GF-D8 (cell line): ENCODE data around the gene KPNB1.
"Not testable (repeated sequence)": the region's sequence is repeated elsewhere in the genome, so short reads cannot be mapped to it uniquely, and the experiment has no call there.

Experiments used
- DNase-seq: peaks from one replicate; lab custom pipeline; 2025; lab: John Stamatoyannopoulos, UW

The KPNB1 gene

DNA sequence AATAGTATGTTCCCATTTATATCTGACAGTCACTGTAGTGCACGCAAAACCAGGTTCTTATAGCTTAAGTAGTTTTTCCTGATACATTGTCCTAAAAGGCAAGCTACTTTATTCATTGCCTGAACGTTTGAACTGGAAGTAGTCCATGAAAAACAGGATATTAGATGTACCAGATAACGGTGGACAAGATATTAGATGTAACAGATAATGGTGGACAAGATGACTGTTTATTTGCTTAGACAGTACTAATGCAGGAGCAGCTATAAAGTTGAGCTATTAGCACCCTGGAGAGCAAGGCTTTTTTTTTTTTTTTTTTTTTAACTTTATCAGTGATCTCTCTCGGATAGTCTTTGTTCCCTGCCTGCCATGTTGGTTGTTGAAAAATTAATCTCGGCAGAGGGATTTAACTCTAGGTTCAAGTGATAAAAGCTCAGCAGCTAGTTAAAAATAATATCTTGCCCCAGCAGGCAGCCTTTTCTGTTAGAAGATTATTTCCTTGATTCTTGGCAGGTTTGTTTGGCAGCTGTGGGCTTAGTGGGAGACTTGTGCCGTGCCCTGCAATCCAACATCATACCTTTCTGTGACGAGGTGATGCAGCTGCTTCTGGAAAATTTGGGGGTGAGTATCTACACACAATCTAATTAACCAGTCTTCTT lies 26.9 kb downstream of the KPNB1 start:
- no peak for DNase-seq

DNA sequence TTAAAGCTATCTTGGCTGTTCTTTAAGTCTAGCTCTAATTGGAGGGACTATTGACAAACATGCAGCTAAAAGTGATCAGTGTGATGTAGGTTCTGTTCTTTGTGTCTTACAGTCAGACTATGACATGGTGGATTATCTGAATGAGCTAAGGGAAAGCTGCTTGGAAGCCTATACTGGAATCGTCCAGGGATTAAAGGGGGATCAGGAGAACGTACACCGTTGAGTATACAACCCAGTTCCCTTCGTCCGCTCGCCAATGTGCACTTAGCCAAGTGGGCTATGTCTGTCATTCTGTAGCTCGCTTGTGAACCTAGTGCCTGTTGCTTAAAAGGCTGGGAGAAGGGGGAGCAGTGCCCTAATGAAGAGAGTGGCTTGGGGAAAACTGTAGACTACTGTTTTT lies 28.5 kb downstream of the KPNB1 start:
- DNase-seq, result no peak

DNA sequence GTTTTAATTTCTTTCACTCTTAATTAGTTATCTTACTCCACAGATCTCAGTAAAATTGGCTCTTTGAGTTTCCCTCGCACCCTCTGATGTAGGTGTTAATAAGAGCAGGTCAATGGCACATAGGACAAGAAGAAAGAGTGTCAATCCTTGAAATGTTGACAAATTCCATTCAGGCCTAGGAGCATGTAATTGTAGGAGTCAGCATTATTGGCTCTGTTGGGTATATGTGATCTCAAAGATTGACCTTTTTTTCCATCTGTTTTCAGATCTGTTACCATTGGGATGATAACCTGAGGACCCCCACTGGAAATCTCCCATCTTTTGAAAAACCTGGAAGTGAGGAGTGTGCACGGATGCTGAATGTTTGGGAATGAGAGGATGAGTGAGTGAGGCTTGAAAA lies 32.4 kb downstream of the KPNB1 start:
- no peak for DNase-seq

DNA sequence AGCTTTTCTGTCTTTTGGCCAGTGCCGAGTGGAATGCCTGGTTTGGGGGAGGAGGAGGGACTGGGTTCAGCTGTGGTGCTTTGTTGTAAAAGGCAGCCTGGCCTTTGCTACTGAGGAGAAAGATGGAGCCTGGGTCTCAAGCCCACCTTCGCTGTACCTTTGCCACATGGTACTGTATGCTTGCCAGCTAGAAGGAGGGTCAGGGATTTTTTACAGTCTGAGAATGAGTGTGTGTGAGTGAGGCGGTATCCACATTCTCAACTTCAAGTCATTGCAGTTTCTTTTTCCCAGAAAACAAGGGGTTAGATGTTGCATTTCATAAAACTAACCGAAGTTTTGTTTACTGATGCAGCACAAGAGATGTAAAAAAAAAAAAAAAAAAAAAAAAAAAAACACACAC lies 33.0 kb downstream of the KPNB1 start:
- not testable (repeated sequence) for DNase-seq

DNA sequence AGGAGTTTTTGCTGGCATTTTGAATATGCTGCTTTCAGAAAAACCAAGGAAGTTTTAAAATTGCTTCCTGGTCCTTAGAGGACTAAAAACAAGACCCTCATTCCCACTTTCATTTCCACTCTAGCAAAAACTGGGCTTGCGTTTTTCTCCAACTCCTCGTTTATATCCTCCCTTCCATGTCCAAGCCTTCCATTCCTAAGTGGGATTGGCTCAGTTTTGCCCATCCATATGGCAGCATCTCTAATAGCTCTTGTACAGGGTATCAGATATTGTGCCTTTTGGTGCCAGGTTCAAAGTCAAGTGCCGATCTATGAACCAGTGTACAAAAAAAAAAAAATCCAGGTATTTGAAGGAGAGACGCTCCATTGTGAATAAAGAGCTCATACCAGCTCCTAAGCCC lies 34.3 kb downstream of the KPNB1 start:
- no peak for DNase-seq

DNA sequence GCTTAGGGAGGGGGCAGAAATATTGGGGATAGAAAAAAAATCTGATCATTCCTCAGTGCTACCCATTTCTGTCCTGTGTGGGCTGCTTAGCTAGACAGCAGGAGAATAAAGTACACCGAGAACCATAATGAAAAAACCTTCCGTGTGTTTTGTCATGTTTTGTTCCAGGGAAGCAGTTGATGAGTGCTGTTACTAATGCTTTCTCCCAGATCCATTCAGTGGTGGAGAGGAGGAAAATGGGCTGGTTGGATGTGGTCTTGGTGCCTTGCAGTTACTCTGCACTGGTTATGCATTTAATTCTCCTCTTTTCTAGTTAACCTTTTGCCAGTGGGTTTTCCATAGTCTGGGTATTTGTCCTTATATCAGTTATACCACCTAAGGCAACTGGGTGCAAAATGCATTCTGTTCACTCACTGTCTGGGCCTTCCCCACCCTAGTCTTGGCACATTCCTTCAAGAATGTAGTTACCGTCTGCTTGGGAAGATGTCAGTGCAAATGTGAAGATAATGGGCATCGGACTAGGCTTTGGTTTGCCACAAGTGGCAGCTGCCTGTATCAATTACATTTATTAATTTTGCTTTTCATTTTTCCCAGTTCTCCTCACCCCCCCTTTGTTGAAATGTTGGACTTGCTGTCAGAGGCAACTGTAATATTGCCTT lies 34.9 kb downstream of the KPNB1 start:
- no peak for DNase-seq

DNA sequence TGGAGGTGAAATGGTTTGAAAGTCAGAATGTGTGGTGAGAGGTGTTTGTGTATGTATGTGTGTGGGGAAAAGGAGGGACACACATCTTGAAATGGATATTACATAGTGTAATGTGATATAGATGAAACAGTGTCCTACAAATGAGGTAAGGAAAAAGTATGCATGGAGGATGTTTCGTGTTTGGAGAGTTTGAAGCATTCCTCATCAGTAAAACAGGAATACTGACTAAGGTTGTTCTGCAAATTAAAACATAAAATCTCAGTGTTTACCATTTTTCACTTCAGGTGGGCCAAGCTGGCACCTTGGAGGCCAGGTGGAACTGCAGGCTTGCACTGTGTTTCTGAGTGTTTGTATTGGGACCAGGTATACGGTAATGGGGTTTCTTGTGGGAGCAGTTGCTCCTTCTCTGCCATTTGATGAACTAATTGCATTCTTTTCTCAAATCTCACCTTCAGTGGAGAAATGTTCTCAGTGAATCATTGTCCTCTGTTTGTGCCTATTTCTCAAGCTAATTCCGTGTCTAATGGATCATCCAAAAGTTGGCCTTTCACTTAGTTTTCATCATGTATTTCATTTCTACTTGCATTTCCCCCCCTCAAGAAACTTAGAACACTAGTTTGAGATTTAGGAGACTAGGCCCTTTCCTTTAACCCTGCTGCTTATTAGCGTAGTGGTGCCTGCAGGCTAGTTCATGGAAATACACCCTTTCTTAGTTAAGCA lies 36.0 kb downstream of the KPNB1 start:
- no peak for DNase-seq

DNA sequence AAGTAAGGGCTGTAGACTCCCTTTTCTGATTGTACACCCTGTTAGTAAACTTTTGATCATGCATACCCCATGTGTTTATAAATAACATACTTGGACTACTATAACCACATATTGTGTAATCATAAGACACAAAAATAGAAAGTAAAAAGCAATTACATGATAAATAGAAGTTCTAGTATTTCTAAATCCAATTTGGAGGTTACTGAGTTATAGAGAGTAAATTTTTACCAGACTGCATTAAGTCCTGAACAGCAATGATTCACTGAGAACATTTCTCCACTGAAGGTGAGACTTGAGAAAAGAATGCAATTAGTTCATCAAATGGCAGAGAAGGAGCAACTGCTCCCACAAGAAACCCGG lies 36.5 kb downstream of the KPNB1 start:
- DNase-seq, result no peak

DNA sequence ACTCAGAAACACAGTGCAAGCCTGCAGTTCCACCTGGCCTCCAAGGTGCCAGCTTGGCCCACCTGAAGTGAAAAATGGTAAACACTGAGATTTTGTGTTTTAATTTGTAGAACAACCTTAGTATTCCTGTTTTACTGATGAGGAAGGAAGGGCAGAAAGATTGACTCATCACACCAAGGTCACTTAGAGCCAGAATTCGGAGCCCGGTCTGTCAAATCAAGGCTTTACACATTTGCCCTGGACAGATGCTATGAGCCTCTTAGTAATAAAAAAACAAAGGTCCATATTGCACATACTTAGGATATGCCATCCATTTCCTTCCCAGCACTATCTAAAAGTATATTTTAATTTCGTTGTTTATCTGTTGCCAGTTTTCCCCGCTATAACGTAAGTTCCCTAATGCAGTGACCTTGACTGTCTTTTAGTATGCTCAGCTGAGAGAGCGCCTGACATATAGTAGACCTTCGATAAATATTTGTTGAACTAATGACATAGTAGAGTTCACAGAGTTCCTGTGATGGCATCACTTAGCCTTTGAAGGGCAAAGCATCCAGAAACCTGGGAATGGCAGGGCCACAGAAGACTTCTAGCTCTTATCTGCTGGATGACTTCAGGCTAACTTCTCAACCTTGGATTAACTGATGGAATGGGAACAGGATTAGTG lies 37.1 kb downstream of the KPNB1 start:
- DNase-seq, result no peak

DNA sequence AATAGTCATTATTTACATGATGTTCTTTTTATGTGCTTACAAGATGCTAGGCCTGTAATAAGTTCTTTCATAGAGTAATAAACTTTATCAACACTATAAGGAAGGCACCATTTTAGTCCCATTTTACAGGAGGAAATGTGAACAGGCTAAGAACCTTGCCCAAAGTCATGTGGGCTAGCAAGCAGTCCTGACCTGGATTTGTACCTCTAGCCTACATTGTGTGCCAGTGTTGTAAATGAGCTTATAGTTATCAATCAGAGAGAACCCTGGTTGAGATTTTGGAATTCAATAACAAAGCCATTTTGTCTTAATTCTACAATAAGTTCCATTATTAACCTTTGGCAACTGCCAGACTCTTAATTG lies 37.6 kb downstream of the KPNB1 start:
- DNase-seq, result no peak

DNA sequence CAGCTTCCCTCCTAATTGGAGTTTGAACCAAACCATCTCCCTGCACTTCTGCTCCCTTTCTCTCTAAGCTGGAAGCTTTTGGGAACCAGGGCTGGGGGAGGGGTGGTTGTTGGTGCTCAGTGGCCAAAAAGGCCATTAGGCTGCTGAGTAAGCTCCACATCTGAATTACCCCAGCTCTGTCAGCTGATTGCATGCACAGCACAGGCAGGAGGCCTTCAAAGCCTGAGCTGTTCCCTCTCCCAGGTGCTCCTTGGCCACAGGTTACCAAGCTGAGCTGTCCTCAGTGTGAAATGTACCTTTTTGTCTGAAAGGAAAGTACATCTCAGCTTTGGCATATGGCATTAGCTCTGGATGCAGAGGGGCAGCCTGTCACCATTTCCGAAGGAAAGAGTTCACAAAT lies 38.0 kb downstream of the KPNB1 start:
- no peak for DNase-seq

DNA sequence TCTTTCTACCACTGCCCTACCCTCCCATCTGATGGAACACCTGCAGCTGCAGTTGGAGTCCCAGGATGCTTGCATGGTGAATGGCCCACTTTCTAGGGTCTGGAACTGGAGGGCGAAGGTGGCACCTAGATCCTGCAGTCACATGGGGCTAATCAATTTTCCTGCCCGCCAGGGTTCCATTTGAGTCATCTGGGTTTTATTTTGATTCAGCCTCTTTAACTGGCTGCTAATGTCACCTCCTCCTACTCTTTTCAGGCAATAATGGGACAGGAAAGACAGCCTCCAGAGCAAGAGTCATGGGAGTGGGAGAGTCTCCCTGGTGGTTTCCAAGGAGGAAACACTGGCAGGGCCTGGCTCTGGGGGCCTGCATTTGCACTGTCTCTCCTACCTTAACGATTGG lies 40.4 kb downstream of the KPNB1 start:
- DNase-seq, result no peak

DNA sequence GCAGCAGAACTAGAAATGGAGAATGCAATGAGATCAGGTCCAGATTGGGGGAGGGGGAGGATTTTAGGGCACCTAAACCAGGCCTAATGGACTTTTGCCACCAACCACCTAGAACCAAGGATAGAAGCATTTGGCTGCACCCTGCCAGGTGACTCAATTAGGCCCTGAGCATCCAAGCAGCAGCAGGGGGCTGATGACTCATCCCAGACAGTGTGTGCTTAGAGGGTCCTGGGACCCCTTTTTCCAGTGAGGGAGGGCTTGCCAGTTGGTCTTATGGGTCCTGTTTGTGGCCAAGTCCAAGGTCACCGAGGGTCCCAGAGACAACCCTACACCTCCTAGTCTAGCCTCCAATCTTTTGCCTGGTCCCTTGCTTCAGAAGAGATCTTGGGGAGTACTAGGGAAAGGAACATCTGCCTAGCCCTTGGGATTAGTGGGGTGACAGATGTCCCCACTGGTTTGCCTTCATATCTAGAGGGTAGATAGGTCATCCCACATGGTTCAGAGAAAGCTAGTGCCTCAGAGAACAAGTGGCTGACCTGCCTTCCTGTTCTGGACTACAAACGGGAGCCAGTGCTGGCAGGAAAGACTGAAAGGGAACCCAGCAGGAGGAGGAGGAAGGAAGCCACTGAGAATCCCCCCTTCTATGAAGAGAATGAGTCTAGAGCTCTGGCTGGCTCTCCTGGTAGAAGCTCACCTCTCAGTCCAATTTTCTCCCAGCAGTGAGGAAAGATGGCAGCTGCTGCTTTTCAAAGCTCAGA lies 42.6 kb downstream of the KPNB1 start:
- DNase-seq, result no peak

DNA sequence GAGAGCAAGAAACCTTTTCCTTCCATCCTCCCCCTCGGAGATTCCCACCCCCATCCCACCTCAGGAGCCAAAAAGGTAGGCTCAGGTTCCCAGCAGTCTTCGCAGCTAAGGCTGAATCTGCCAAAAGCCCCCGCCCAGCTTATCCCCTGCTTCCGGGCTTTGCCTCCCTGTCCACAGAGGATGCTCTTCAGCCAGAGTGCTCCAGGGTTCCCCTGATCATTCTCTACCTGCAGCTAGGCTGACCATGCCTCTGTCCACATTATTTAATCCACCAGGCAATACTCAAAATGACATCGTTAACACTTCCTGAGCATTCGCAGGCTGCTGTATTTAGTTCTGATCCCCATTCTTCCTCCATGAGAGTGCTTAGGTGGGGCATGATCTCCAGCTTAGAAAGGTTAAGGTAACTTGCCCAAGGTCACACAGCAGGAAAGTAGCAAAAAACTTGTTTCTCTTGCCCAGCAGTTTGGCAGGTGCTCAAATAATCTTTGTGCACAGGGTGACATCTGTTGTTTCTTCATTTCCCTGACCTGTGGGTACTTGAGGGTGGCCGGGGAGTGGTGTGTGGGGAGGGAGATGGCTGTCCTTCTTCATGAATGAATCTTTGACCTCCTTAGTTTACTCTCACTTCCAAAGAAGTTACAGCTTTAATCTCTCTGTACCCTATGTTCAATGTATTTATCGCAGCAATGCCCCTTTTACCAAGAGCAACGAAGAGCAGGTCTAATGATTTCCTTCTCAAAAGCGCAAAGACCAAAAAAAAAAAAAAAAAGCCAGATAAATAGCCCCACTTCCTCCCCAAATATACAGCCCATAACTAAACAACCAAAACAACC lies 43.4 kb downstream of the KPNB1 start:
- peak; percentile 30 for DNase-seq

DNA sequence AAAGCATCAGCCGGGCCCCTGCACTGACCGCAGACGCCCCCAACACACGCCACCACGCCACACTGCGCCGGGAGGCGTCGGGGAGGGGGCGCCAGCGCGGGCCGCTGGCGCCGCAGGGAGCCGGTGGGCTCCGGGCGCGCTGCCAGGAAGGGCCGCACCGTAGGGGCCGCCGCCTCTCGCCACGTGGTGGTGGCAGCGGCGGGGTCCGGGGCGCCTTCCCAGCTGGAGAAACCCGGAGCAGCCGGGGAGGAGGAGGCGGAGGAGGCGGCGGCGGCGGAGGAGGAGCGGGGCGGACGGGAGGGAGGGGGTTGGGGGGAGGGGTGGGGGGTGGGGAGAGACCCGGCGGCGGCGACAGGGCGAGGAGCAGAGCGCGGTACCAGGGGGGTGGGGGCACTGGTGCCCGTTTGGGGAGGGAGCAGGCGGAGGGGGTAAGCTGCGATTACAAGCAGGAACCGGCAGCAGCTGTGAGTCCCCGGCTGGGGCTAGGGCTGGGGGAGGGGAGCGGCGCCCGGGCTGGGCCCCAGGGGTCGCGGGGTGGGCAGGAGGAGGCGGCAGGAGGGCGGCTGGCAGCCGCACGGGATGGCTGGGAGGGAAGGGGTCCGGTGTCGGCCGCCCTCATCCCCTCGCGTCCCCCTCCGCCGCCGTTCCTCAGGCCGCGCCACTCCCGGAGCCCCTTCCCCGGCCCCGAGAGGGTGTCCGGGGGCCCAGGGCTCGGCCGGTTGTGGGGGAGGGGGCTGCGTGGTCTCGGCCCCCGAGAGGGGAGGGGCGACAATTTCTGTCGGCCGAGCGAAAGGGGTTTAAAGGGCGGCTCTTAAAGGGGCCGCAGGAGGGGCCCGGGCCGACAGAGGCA lies 44.2 kb downstream of the KPNB1 start, which contains the start of gene TBKBP1:
Gene TBKBP1, plus strand, starts transcription at position 431 of the 850 bp plus-strand sequence. CDS start 1,952 bp downstream, outside the sequence.
- peak; percentile 53 for DNase-seq

DNA sequence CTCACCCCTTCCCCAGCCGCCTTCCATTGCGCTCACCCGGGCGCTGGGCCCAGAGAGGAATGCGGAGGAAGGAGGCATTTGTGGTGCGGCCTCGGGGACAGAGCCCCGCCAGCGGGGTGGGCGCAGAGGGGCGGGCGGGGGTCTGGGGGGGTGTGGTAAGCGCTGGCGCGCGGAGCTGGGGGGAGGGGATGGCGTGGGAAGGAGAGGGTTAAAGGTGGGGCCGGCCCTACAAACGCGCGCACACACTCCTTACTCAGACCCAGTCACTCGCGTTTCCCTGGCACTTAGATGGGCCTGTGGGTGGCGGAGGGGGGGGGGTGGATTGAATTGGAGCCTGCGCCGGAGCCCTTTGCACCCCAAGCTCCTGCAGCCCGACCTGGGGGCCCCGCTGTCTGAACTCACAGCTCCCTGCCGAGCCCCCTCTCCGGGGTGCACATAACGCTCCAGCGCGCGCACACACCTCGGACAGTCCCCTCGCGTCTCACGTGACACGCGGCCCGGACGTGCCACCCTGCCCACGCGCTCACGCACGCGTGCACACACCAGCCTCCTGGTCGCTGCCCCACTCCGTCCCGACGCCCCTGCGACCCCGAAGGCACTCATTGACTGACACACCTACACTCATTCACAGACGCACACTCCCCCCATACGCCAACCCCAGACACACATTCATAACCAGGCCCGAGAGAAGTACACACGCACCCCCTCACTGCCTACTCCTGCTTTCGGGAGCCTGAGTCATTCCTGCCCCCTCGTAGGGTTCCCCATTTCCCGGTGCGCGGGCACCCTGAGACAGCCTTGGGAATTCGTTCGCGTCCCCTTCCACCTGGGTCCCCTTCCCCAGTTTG lies 45.1 kb downstream of the KPNB1 start:
- DNase-seq, result peak; percentile 65

DNA sequence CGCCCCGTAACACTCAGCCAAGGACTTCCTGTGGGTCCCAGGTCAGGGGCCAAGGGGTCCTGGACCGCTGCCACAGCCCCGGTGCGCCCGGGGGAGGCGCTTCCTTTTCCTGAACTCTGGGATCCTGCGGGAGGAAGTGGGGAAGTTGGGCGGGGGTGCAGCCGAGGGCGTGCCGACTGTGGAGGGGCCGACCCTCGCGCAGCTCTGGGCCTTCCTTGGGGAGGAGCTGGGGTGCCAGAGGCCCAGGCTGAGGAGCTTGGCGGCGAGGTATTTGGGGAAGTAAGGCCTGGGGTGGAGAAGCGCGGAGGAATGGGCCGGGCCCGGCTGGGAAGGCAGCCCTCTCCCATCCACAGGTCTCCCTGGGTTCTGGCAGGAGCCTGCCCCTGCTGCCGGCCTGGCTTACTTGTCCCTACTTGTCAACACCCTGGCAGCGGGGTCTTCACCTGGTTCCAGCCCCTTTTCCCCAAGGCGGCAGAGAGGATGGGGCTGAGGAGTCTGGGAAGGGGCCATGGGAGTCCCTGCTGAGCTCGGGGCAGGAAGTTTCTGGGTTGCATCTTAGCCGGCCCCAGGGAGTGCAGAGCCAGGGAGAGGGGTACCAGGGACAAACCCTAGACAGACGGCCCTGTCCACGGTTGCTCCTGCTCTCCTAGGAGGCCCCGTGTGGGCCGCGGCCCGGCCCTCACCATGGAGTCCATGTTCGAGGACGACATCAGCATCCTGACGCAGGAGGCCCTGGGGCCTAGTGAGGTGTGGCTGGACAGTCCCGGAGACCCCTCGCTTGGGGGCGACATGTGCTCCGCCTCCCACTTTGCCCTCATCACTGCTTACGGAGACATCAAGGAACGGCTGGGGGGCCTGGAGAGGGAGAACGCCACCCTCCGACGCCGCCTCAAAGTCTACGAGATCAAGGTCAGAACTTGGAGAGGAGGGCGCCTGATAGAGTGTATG lies 46.0 kb downstream of the KPNB1 start:
- peak; percentile 73 for DNase-seq
